Forelimb muscle (tissue), 1 donor: ENCODE results near the gene GNPTAB. TPM values are rescaled to one million over a fixed set of nuclear protein-coding genes. Genes with fewer than 3 reads are reported as not detected.

Source experiments
- DNase-seq: peaks from one replicate; pipeline ENCODE4 v3.0.0-alpha.2; 2013; ENCODE audit warnings: low read depth
- polyA plus RNA-seq: library from polyadenylated mRNA; unstranded; fragments of 120-200 nt; gene quantifications from one replicate; pipeline ENCODE4 v1.2.1, GENCODE V29; 2013; ENCODE audit not compliant: insufficient read length

Gene GNPTAB
- polyA plus RNA-seq, 1 donor: 17.4 TPM

GRCh38 chr12:101804409-101804808 lies 26.4 kb downstream of the GNPTAB start:
- DNase-seq: no peak

- DNase-seq: no peak
These were observed 26.8 kb downstream of the GNPTAB start for GRCh38 chr12:101803978-101804377.

GRCh38 chr12:101802486-101802885 lies 28.3 kb downstream of the GNPTAB start:
- DNase-seq: no peak

GRCh38 chr12:101799774-101800173 lies 31.0 kb downstream of the GNPTAB start:
- no peak for DNase-seq

GRCh38 chr12:101795786-101796185 lies 35.0 kb downstream of the GNPTAB start:
- DNase-seq: no peak

- DNase-seq: no peak
These were observed 35.7 kb downstream of the GNPTAB start for GRCh38 chr12:101795013-101795412.

- no peak for DNase-seq
These were observed 36.2 kb downstream of the GNPTAB start for GRCh38 chr12:101794574-101794973.

- DNase-seq: no peak
These were observed 37.4 kb downstream of the GNPTAB start for GRCh38 chr12:101793401-101793800.

GRCh38 chr12:101792046-101792931 lies 38.5 kb downstream of the GNPTAB start:
- DNase-seq: no peak

GRCh38 chr12:101789171-101789570 lies 41.6 kb downstream of the GNPTAB start:
- no peak for DNase-seq

- DNase-seq: no peak
These were observed 45.1 kb downstream of the GNPTAB start for GRCh38 chr12:101785671-101786070.

GRCh38 chr12:101784376-101784775 lies 46.4 kb downstream of the GNPTAB start:
- no peak for DNase-seq

GRCh38 chr12:101783838-101784237 lies 46.9 kb downstream of the GNPTAB start:
- no peak for DNase-seq

GRCh38 chr12:101783150-101783549 lies 47.6 kb downstream of the GNPTAB start:
- DNase-seq: no peak

GRCh38 chr12:101782273-101782731 lies 48.5 kb downstream of the GNPTAB start:
- no peak for DNase-seq

- DNase-seq: no peak
These were observed 48.9 kb downstream of the GNPTAB start for GRCh38 chr12:101781834-101782233.

- DNase-seq: no peak
These were observed 50.2 kb downstream of the GNPTAB start for GRCh38 chr12:101780599-101780998.

- no peak for DNase-seq
These were observed 51.1 kb downstream of the GNPTAB start for GRCh38 chr12:101779626-101780025.

- no peak for DNase-seq
These were observed 51.6 kb downstream of the GNPTAB start for GRCh38 chr12:101779200-101779599.

GRCh38 chr12:101777978-101778377 lies 52.8 kb downstream of the GNPTAB start:
- no peak for DNase-seq

- DNase-seq: no peak
These were observed 53.3 kb downstream of the GNPTAB start for GRCh38 chr12:101777485-101777884.

- DNase-seq: no peak
These were observed 54.9 kb downstream of the GNPTAB start for GRCh38 chr12:101775816-101776215.

GRCh38 chr12:101773650-101774162 lies 57.1 kb downstream of the GNPTAB start:
- DNase-seq: peak; percentile 43
